ENCODE measurements around the gene UBXN6. TPM values are rescaled to one million over a fixed set of nuclear protein-coding genes. Genes with fewer than 3 reads are reported as not detected.

UBXN6 gene
- total and polyA plus RNA-seq, 2 of the 8 experiments (the other 6 are each of a cell fraction or from before 2014, with no cell fraction given): 28.0 to 43.8 TPM

DNA sequence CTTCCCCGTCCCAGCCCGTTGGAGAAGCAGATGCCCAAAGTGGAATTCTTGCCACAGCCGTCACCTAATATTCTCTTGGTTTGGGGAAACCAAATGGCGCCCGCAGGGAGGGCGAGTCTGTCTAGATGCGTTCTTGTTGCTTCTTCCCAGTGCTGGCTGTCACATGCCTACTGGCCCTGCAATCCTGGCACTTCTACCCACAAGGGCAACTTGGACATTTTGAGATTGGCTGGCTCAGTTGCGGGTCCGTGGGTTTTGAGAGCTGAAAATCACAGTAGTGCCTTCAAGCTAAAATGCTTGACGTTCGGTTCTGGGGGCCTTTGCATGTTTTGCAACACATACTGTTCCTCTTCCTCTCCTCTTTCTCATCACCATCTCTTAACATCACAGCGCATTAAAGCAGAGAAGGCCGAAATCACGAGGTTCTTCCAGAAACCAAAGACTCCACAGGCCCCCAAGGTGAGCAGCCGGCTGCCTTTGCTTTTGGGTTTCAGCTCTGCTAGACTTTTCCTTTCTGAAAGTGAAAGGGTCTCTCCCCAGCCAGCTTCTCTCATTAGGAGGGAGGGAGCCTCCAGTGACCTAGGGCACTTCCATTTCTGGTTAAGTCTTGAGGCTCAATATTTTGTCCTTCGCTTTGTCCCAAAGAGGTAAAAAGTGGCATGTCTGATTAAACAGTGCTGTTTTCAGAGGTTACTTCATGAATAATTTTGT lies 34.0 kb downstream of the UBXN6 start:
- Histone ChIP-seq H3K9me3 (ENCODE audit: insufficient read depth in 2 of 2, low read depth in 1 of 2, low read length in 1 of 2) (no peaks in the 10 kb centered on the region), H4K8ac (ENCODE audit: extremely low read depth, insufficient read depth, low read length) (no peak overlapping the region), H3K23me2 (ENCODE audit: low read depth, low read length) (no peaks in the 10 kb centered on the region), H3K36me3 (ENCODE audit: control insufficient read depth in 2 of 4, insufficient read depth in 4 of 4, low read length in 3 of 4) (peaks cover 27 to 79% (median 59%) of the 10 kb centered on the region in 4 experiments), H3K4me1 (replicated peaks in 1 of 4; ENCODE audit: control insufficient read depth in 3 of 4, insufficient read depth in 4 of 4, low read length in 3 of 4) (no peaks in the 10 kb centered on the region), H3K4me3 (ENCODE audit: extremely low read depth in 1 of 4, insufficient read depth in 2 of 4, low read depth in 3 of 4, low read length in 4 of 4) (no peak overlapping the region), H2AK5ac (ENCODE audit: low read depth, low read length) (no peak overlapping the region), H3K4ac (replicated peaks; ENCODE audit: insufficient read length, low read depth, low read length) (no peak overlapping the region), H3K4me2 (ENCODE audit: insufficient read depth in 1 of 2, low read depth in 2 of 2, low read length in 2 of 2) (no peak overlapping the region), H2BK20ac (ENCODE audit: low read length) (no peak overlapping the region), H2AFZ (ENCODE audit: low read length) (no peak overlapping the region), H4K91ac (replicated peaks; ENCODE audit: insufficient read length, low read length) (no peak overlapping the region), H3K9ac (replicated peaks in 1 of 4; ENCODE audit: extremely low read depth in 1 of 4, low read depth in 3 of 4, low read length in 3 of 4) (no peak overlapping the region), H3K27me3 (replicated peaks in 1 of 4; ENCODE audit: control insufficient read depth in 3 of 4, extremely low read depth in 1 of 4, insufficient read depth in 3 of 4, low read length in 3 of 4) (no peaks in the 10 kb centered on the region), H2BK12ac (ENCODE audit: low read depth, low read length) (no peak overlapping the region), H2BK15ac (ENCODE audit: low read length) (no peak overlapping the region), H3K79me2 (ENCODE audit: control insufficient read depth in 1 of 2, insufficient read depth in 2 of 2, low read length in 2 of 2) (peaks cover 4 to 32% of the 10 kb centered on the region in 2 experiments; a peak in 2 of 4 replicates), H2BK5ac (ENCODE audit: low read depth, low read length) (no peak overlapping the region), H4K5ac (ENCODE audit: insufficient read length, low read depth, low read length) (no peak overlapping the region), H3K14ac (ENCODE audit: insufficient read length) (no peak overlapping the region), H3K56ac (replicated peaks; ENCODE audit: insufficient read length, low read depth, low read length) (no peak overlapping the region), H4K20me1 (replicated peaks in 1 of 2; ENCODE audit: control insufficient read depth in 1 of 2, insufficient read depth in 2 of 2, low read length in 2 of 2) (peaks cover 7 to 8% of the 10 kb centered on the region in 2 experiments), H3K18ac (ENCODE audit: extremely low read depth, low read length) (no peak overlapping the region), H3K27ac (ENCODE audit: low read depth, low read length) (no peak overlapping the region), H3K23ac (ENCODE audit: insufficient read length) (no peak overlapping the region), H3K79me1 (ENCODE audit: low read depth, low read length) (peaks cover 3% of the 10 kb centered on the region; the same call in 1 of the 2 replicates), H2BK120ac (replicated peaks; ENCODE audit: low read depth, low read length) (no peak overlapping the region)
- ChIA-PET CTCF (ENCODE audit: partially characterized antibody) (no interaction called here), POLR2A (ENCODE audit: partially characterized antibody) (interaction anchor here (2.7 to 58.1 kb wide), 3 partner anchors 1 to 53 kb away, joined by 9 to 1590 read pairs (median 1590); partner anchors contain the start of genes CHAF1A, SH3GL1 and UBXN6)
- DNase-seq (ENCODE audit: low read depth in 1 of 2, low spot score in 2 of 2) (no peak), FAIRE-seq (no peak)
- 94% methylated on average over 16 of the region's 16 CpGs; no CpG with 5 or more reads in 1 of the 2 experiments for WGBS, 2 experiments (ENCODE audit: extremely low coverage in 1 of 2, insufficient coverage in 1 of 2, insufficient read length in 1 of 2, insufficient replicate concordance in 2 of 2, low coverage in 1 of 2, low lambda C conversion rate in 2 of 2, missing lambda C conversion rate in 1 of 2)
- TF ChIP-seq CEBPB (IDR thresholded peaks at IDR 0.05; ENCODE audit: low read depth, low read length) (no peak), SIRT6 (IDR thresholded peaks at IDR 0.05; ENCODE audit: low read length) (no peak), ASH2L (IDR thresholded peaks at IDR 0.05; ENCODE audit: low read length) (no peak), RNF2 (IDR thresholded peaks at IDR 0.05; ENCODE audit: borderline replicate concordance, low read depth, low read length, missing control alignments, poor library complexity, severe bottlenecking) (no peak), CTCF (IDR thresholded peaks at IDR 0.05; ENCODE audit: control extremely low read depth in 1 of 3, insufficient read depth in 1 of 3, low read depth in 1 of 3, low read length in 3 of 3) (no peak)
